Esophagus squamous epithelium (tissue), 5 donors: ENCODE data around the gene VPS16. TPM values are rescaled to one million over a fixed set of nuclear protein-coding genes. Genes with fewer than 3 reads are reported as not detected.

Experiments
- DNase-seq: peaks from one replicate; lab custom pipeline; 2025; lab: John Stamatoyannopoulos, UW
- H3K27ac ChIP-seq, 4 donors: fragments of 200-600 bp; sonication (generic); one replicate each; pipeline ENCODE4 v1.5.1; 2016 to 2019; ENCODE audit warnings: mild to moderate bottlenecking in 1 of 4
- H3K27me3 ChIP-seq, 4 donors: fragments of 200-600 bp; sonication (generic); 1 replicate in 3 of 4; 2 replicates in 1 of 4; pipeline versions ENCODE4 v1.5.1 to v1.6.0; 2017 to 2021; ENCODE audit warnings: antibody characterized with exemption in 1 of 4
- H3K36me3 ChIP-seq, 3 donors: fragments of 200-600 bp; sonication (generic); one replicate each; pipeline ENCODE4 v1.5.1; 2016 to 2019
- H3K4me1 ChIP-seq, 3 donors: fragments of 200-600 bp; sonication (generic); one replicate each; pipeline ENCODE4 v1.5.1; 2017 to 2019
- H3K4me3 ChIP-seq, 4 donors: fragments of 200-600 bp; sonication (generic); 1 replicate in 3 of 4; 2 replicates in 1 of 4; pipeline ENCODE4 v1.5.1; 2016 to 2019; ENCODE audit warnings: mild to moderate bottlenecking in 2 of 4, moderate library complexity in 1 of 4
- H3K9me3 ChIP-seq, 3 donors: fragments of 200-600 bp; sonication (generic); one replicate each; pipeline ENCODE4 v1.5.1; 2016 to 2019
- CTCF ChIP-seq, 6 experiments: fragments of 450-650 bp in 4 of 6; fragments of 200-600 bp in 2 of 6; sonication (generic) in 2 of 6; IDR thresholded peaks; one replicate each; pipeline ENCODE4 v1.5.1; 2016 to 2019; ENCODE audit warnings: antibody characterized with exemption in 6 of 6, mild to moderate bottlenecking in 4 of 6, moderate library complexity in 4 of 6
- POLR2A ChIP-seq, 4 donors: fragments of 450-650 bp; IDR thresholded peaks; one replicate each; pipeline ENCODE4 v1.6.1; 2017; ENCODE audit warnings: antibody characterized with exemption in 4 of 4, mild to moderate bottlenecking in 4 of 4, moderate library complexity in 3 of 4
- WGBS, 2 donors: methylation state at CpG; one replicate each; pipeline ENCODE4 v1.1.5; 2018; 5-methylcytosine and 5-hydroxymethylcytosine counted together
- intact Hi-C: fragments of 100-400 bp; cut with DNase I; formaldehyde crosslinking; loops from one replicate; pipeline ENCODE4 v1.15.0; 2022
- total RNA-seq, 4 donors: library from RNA; depleted of rRNA; stranded (reverse); fragments of >200 nt; gene quantifications; one replicate each; pipeline ENCODE4 v1.1.0, GENCODE V29; 2016
- donor health status: DM: yes; HTN: yes; CAD: no.

The VPS16 gene
- total RNA-seq, 4 donors from 2014 or later = 20.9 to 36.7 (median 28.5) TPM

DNA sequence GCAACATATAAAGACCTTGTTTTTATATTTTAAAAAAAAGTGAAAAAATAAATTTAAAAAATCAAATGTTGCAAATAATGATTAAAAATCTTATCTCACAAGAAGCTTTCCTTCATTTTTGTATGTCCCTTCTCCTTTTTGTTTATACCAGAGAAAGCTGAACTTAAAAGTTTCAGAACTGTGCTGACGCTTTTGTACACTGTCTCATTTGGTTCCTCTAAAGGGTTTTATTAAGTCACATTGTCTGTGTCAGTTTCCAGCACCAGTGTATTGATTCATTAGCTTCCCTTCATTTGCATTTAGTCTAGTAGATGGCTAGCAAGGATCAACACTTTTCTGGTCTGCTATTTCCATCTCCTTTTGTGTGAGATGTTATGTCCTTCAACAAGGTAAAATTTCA is 6.8 kb upstream of the VPS16 start:
- 81 to 86% methylated on average over 1 of the region's 1 CpG for WGBS, 2 donors
- no peaks in the 10 kb centered on the region for H3K27me3 ChIP-seq
- no peak overlapping the region for H3K27ac ChIP-seq
- H3K4me1 ChIP-seq = peaks cover 0 to 9% (median 6%) of the 10 kb centered on the region in 3 donors
- no peak overlapping the region for H3K4me3 ChIP-seq
- H3K36me3 ChIP-seq = peaks cover 0 to 36% (median 0%) of the 10 kb centered on the region in 3 donors
- DNase-seq = no peak
- no peaks in the 10 kb centered on the region for H3K9me3 ChIP-seq
- intact Hi-C loops = no loop called here
- no peak for TF ChIP-seq POLR2A (IDR thresholded peaks at IDR 0.05)
- no peak for TF ChIP-seq CTCF (IDR thresholded peaks at IDR 0.05)

- H3K9me3 ChIP-seq = no peaks in the 10 kb centered on the region
- no peak for TF ChIP-seq CTCF (IDR thresholded peaks at IDR 0.05)
- TF ChIP-seq POLR2A (IDR thresholded peaks at IDR 0.05) = no peak
- peaks cover 0 to 36% (median 0%) of the 10 kb centered on the region in 3 donors for H3K36me3 ChIP-seq
- H3K4me3 ChIP-seq = no peak overlapping the region
- H3K27ac ChIP-seq = no peak overlapping the region
- WGBS, 2 donors = 86 to 96% methylated on average over 12 to 14 of the region's 14 CpGs
- H3K27me3 ChIP-seq = no peaks in the 10 kb centered on the region
- H3K4me1 ChIP-seq = peaks cover 0 to 15% (median 10%) of the 10 kb centered on the region in 3 donors
- no peak for DNase-seq
- intact Hi-C loops = no loop called here
Observed at GRCh38 chr20:2834401-2835110, 6.0 kb upstream of the VPS16 start.

GRCh38 chr20:2835331-2835796 is 5.2 kb upstream of the VPS16 start:
- Histone ChIP-seq H3K4me1 (peaks cover 4 to 23% (median 15%) of the 10 kb centered on the region in 3 donors), H3K27me3 (no peaks in the 10 kb centered on the region), H3K4me3 (no peak overlapping the region), H3K9me3 (no peaks in the 10 kb centered on the region), H3K36me3 (peaks cover 0 to 36% (median 0%) of the 10 kb centered on the region in 3 donors), H3K27ac (no peak overlapping the region)
- TF ChIP-seq POLR2A (IDR thresholded peaks at IDR 0.05) = no peak
- no peak for TF ChIP-seq CTCF (IDR thresholded peaks at IDR 0.05)
- no peak for DNase-seq
- 100% methylated on average over 1 to 2 of the region's 6 CpGs for WGBS, 2 donors
- intact Hi-C loops = no loop called here

DNA sequence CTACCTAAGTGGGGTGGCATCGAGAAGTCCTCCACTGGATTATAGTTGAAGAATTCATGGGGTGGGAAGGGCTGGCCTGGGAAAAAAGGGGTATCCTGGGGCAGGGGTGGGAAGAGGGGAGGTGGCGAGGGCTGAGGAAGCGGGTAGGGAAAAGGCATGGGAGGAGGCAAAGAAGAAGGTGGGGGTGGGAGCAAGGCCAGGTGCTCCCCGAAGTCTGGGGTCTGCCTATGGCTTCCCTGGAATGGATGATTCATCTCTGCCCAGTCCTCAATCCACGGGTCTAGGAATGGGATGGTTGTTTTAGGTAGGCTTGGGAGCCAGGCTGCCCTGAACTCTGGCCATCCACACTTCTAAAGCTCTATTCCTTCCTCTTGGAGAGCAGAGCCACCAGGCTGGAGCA is 4.5 kb upstream of the VPS16 start:
- no peaks in the 10 kb centered on the region for H3K9me3 ChIP-seq
- no peak overlapping the region for H3K27ac ChIP-seq
- no peak overlapping the region for H3K4me3 ChIP-seq
- intact Hi-C loops = no loop called here
- H3K27me3 ChIP-seq = no peaks in the 10 kb centered on the region
- peaks cover 4 to 23% (median 15%) of the 10 kb centered on the region in 3 donors for H3K4me1 ChIP-seq
- TF ChIP-seq CTCF (IDR thresholded peaks at IDR 0.05) (no peak), POLR2A (IDR thresholded peaks at IDR 0.05) (no peak)
- DNase-seq = no peak
- H3K36me3 ChIP-seq = peaks cover 0 to 36% (median 0%) of the 10 kb centered on the region in 3 donors
- WGBS, 2 donors = 82 to 90% methylated on average over 4 to 5 of the region's 5 CpGs

DNA sequence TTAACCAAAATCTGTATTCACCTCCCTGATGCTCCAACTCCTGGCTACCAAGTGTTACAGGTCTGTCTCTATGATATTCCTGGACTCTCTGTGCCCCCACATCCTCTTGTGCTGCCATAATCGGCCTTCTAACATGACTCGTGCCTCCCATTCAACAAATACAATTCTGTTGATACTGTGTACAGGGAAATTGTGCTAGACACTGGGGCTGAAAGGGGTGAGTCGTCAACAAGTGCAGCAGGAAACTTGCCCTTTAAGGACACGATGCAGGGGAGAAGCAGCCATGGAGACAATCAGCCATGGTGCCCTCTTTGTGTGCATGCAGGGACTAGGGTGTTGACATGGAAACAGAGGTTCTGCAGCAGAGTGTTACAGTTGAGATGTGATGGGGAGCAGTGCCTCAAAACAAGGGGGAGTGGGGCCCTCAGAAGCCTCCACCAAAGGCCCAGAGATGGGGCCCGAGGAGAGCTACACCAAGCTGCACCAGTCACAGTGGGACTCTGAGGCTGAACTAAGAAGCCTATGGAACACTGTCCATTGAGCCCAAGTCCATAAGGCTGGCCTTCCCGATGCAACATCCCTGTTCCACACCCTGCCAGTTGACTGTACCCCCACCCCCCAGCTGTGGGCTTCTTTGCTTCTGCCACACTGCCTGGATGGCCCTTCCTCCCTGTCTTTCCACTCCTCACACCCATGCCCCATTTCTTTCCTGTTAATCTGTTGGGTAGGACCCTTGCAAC is 3.2 kb upstream of the VPS16 start:
- intact Hi-C loops = no loop called here
- no peak for DNase-seq
- WGBS, 2 donors = 73 to 78% methylated on average over 4 of the region's 6 CpGs
- H3K36me3 ChIP-seq = peaks cover 0 to 36% (median 0%) of the 10 kb centered on the region in 3 donors
- no peak overlapping the region for H3K4me3 ChIP-seq
- TF ChIP-seq CTCF (IDR thresholded peaks at IDR 0.05) (no peak), POLR2A (IDR thresholded peaks at IDR 0.05) (no peak)
- peaks cover 12 to 29% (median 19%) of the 10 kb centered on the region in 3 donors for H3K4me1 ChIP-seq
- no peak overlapping the region for H3K27ac ChIP-seq
- H3K9me3 ChIP-seq = no peaks in the 10 kb centered on the region
- H3K27me3 ChIP-seq = no peaks in the 10 kb centered on the region
